HG03432 (cell line): ENCODE data around the gene XRN2.

Experiments used
- ATAC-seq: cut with Tn5 transposase; IDR thresholded peaks from one replicate; pipeline ENCODE4 v1.9.1; 2021; ENCODE audit warnings: mild to moderate bottlenecking, moderate library complexity; ENCODE audit not compliant: unreplicated experiment

XRN2 gene

GRCh38 chr20:21303061-21303871, at the start of gene XRN2:
XRN2 (plus strand) TSS chr20:21303331; CDS start chr20:21303399, 68 bp downstream.
- peak; percentile 96 for ATAC-seq

- ATAC-seq: no peak
Observed at GRCh38 chr20:21257192-21257591, 45.9 kb upstream of the XRN2 start.

GRCh38 chr20:21258411-21258810, 44.7 kb upstream of the XRN2 start:
- ATAC-seq: no peak

GRCh38 chr20:21259346-21259745, 43.8 kb upstream of the XRN2 start:
- ATAC-seq: no peak

GRCh38 chr20:21262812-21263211, 40.3 kb upstream of the XRN2 start:
- ATAC-seq: peak; percentile 45

- no peak for ATAC-seq
Observed at GRCh38 chr20:21265261-21266190, 37.6 kb upstream of the XRN2 start.

GRCh38 chr20:21266191-21266536, 37.0 kb upstream of the XRN2 start:
- ATAC-seq: no peak

- no peak for ATAC-seq
Observed at GRCh38 chr20:21269772-21270171, 33.4 kb upstream of the XRN2 start.

GRCh38 chr20:21270806-21271205, 32.3 kb upstream of the XRN2 start:
- ATAC-seq: no peak

GRCh38 chr20:21272279-21272678, 30.9 kb upstream of the XRN2 start:
- ATAC-seq: peak; percentile 73

- peak; percentile 67 for ATAC-seq
Observed at GRCh38 chr20:21272679-21273078, 30.5 kb upstream of the XRN2 start.

- ATAC-seq: no peak
Observed at GRCh38 chr20:21273755-21274386, 29.3 kb upstream of the XRN2 start.

GRCh38 chr20:21278829-21279228, 24.3 kb upstream of the XRN2 start:
- ATAC-seq: no peak

GRCh38 chr20:21279706-21280521, 23.2 kb upstream of the XRN2 start:
- ATAC-seq: no peak

- no peak for ATAC-seq
Observed at GRCh38 chr20:21280522-21281016, 22.6 kb upstream of the XRN2 start.

- ATAC-seq: no peak
Observed at GRCh38 chr20:21286775-21287174, 16.4 kb upstream of the XRN2 start.

- ATAC-seq: no peak
Observed at GRCh38 chr20:21288587-21289370, 14.4 kb upstream of the XRN2 start.

GRCh38 chr20:21289651-21290050, 13.5 kb upstream of the XRN2 start:
- no peak for ATAC-seq

- ATAC-seq: no peak
Observed at GRCh38 chr20:21291026-21291425, 12.1 kb upstream of the XRN2 start.

GRCh38 chr20:21294755-21295154, 8.4 kb upstream of the XRN2 start:
- ATAC-seq: no peak
